Spinal cord (tissue), 10 donors: ENCODE data around the gene PPP1CA. TPM values are rescaled to one million over a fixed set of nuclear protein-coding genes. Genes with fewer than 3 reads are reported as not detected.

ENCODE experiments used
- DNase-seq, 6 donors: peaks; one replicate each; pipeline versions ENCODE4 v3.0.0 to v3.0.0-alpha.2; 2013 to 2015; ENCODE audit warnings: low spot score in 6 of 6, low read depth in 4 of 6
- H3K27ac ChIP-seq: one replicate; pipeline ENCODE4 v1.5.1; 2013; ENCODE audit warnings: low read depth, low read length, control low read depth
- H3K27me3 ChIP-seq: one replicate; pipeline ENCODE4 v1.6.1; 2013; ENCODE audit warnings: low read length; ENCODE audit not compliant: control insufficient read depth, insufficient read depth
- H3K36me3 ChIP-seq: one replicate; pipeline ENCODE4 v1.6.1; 2013; ENCODE audit warnings: low read length; ENCODE audit not compliant: control insufficient read depth, insufficient read depth
- H3K4me1 ChIP-seq: one replicate; pipeline ENCODE4 v1.6.1; 2013; ENCODE audit warnings: low read length; ENCODE audit not compliant: control insufficient read depth, insufficient read depth
- H3K4me3 ChIP-seq: one replicate; pipeline ENCODE4 v1.5.1; 2013; ENCODE audit warnings: low read depth, low read length, control low read depth
- H3K9me3 ChIP-seq: one replicate; pipeline ENCODE4 v1.6.1; 2013; ENCODE audit warnings: low read length; ENCODE audit not compliant: control insufficient read depth, insufficient read depth
- WGBS: methylation state at CpG from one replicate; pipeline ENCODE4 v1.1.5; 2013; ENCODE audit warnings: missing lambda C conversion rate; ENCODE audit not compliant: insufficient coverage; 5-methylcytosine and 5-hydroxymethylcytosine counted together
- polyA plus RNA-seq, 2 donors: library from polyadenylated mRNA; unstranded; fragments of 120-200 nt; gene quantifications; one replicate each; pipeline ENCODE4 v1.2.1, GENCODE V29; 2013; ENCODE audit not compliant: insufficient read length in 2 of 2
- total RNA-seq, 2 donors: library from RNA; depleted of rRNA in 1 of 2; stranded (reverse); fragments of 120-200 nt in 1 of 2; fragments of >200 nt in 1 of 2; gene quantifications; one replicate each; pipeline versions ENCODE4 v1.2.3 to v1.2.4, GENCODE V29; 2013 to 2014
- donor health status: healthy.

PPP1CA gene
- total and polyA plus RNA-seq, 4 donors = 81.2 to 130 (median 117) TPM

DNA sequence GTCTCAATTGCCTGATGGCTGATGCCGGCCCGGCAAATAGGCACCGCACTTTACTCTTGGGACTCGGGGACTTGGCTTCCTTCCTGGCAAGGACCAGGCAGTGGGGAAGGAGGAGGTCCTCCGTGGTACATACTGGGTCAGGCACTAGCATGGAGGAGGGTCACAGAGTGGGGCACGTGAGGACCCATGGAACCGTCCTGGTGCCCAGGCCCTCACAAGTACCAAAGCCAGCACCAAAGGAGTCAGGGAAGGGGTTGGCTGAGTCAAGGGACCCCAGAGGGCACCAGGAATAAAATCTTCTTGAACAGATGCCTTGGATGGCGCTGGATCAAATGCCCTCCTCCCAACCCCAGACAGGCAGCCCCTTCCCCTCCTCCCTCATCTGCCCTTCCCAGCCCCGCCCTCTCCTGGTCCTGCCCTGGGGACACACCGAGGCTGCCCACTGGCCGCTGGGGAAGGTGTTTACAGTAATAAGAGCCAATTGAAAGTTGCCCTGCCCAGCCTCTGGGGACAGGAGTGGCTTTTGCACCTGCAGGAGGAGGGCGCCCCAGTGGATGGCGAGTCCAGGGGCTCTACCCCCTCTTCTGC lies 8.2 kb upstream of the PPP1CA start:
- H3K36me3 ChIP-seq = no peaks in the 10 kb centered on the region
- 42% methylated on average over 9 of the region's 13 CpGs for WGBS
- no peak overlapping the region for H3K4me3 ChIP-seq
- H3K27ac ChIP-seq = no peak overlapping the region
- H3K9me3 ChIP-seq = no peaks in the 10 kb centered on the region
- H3K27me3 ChIP-seq = peaks cover 12% of the 10 kb centered on the region
- peaks cover 37% of the 10 kb centered on the region for H3K4me1 ChIP-seq
- DNase-seq = no peak

DNA sequence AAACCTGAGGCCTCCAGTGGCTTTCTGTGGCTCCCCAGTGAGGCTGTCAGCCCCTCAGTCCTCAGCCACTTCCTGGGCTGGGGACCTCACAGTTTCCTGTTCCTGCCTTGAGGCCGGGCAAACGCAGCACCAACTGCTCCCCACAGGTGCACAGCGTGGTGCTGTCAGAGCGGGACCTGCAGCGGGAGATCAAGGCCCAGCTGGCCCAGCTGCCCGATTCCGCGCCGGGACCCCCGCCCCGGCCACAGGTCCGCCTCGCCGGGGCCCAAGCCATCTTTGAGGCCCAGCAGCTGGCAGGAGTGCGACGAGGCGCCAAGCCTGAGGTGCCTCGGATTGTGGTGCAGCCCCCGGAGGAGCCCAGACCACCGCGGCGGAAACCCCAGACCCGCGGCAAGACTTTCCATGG lies 7.6 kb upstream of the PPP1CA start:
- H3K4me3 ChIP-seq = no peak overlapping the region

DNA sequence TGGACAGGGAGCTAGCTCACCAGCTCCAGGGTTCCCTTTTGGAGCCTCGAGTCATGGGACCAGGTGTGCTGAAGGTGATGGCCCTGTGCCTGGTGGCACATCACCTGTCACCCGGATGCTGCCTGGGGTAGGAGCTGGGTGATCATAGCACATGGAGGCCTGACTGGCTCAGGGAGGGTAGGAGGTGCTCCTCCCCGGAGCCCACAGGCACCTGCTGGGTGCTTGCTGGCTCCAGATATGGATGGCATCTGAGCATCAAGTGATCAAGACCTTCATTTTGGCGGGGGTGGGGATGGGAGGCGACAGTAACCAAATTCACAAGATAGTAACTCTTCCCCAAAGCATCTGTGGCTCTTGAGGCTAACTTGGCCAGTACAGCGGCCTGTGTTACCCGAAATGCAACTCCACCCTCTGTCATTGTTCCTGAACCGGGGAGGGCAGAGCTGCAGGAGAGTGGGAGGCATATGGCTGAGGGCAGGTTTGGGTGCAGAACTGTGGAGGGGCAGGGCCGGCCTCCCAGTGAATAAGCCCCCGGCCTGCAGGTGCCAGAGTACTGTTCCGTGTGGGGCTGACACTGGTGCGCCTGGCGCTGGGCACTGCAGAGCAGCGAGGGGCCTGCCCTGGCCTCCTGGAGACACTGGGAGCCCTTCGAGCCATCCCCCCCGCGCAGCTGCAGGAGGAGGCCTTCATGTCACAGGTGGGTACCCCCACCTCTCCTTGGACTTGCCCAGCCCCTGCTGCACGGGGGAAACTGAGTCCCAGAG lies 7.0 kb upstream of the PPP1CA start:
- Histone ChIP-seq H3K4me3 (no peak overlapping the region), H3K27ac (no peak overlapping the region), H3K4me1 (peaks cover 43% of the 10 kb centered on the region), H3K27me3 (peaks cover 9% of the 10 kb centered on the region), H3K9me3 (no peaks in the 10 kb centered on the region), H3K36me3 (no peaks in the 10 kb centered on the region)
- 88% methylated on average over 17 of the region's 18 CpGs for WGBS
- DNase-seq = no peak

More for the DNA sequence above, 7.6 kb upstream of the PPP1CA start:
- Histone ChIP-seq H3K27me3 (peaks cover 9% of the 10 kb centered on the region), H3K9me3 (no peaks in the 10 kb centered on the region), H3K36me3 (no peaks in the 10 kb centered on the region), H3K27ac (no peak overlapping the region), H3K4me1 (peaks cover 37% of the 10 kb centered on the region)
- WGBS = 79% methylated on average over 24 of the region's 24 CpGs
- no peak for DNase-seq

DNA sequence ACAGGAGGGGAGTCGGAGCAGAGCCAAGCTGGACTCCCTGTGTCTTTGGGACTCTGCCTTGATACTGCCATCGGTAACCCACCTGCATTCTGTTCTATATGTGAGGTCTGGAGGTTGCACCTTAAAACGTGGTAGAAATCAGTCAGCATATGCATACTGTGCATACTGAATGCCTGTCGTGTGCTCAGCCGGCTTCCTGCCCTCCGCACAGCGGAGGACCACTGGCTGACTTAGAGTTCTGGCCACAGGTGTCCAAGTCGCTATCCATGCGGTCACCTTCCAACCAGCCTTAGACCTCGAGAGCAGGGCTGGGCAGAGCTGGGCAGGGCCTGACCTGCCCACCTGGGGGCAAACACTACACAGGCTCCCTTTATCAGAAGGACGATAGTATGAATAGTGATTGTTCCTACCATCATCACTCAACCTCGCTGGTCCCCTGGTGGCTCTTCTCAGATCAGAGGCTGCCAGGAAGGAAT lies 6.1 kb upstream of the PPP1CA start:
- WGBS = 72% methylated on average over 9 of the region's 12 CpGs
- Histone ChIP-seq H3K27me3 (peaks cover 5% of the 10 kb centered on the region), H3K36me3 (no peaks in the 10 kb centered on the region), H3K4me1 (peaks cover 41% of the 10 kb centered on the region), H3K4me3 (no peak overlapping the region), H3K9me3 (no peaks in the 10 kb centered on the region), H3K27ac (no peak overlapping the region)
- no peak for DNase-seq

DNA sequence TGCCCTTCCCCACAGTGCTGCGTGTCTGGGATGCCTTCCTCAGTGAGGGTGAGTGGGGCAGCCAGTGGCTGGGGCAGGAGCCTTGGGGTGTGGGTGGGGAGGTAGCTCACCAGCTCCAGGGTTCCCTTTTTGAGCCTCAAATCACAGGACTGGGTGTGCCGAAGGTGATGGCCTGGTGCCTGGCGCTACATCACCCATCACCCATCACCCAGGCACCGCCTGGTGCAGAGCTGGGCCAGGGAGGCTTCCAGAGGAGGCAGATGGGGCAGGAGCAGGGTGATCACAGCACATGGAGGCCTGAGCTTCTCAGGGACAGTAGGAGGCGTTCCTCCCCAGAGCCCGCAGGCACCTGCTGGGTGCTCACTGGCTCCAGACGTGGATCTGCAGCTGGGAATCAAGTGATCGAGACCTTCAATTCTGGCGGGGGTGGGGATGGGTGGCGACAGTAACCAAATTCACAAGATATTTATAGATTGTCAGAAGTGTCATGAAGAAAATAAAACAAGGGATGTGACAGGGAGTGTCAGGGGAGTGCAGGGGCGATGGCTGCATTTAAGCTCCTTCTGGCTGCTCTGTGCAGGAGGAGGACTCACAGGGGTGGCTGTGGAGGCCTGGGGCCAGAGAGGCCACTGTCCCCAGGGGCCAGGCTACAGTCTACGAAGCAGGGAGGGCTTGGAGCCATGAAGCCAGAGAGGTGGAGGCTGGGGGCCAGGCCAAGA lies 5.5 kb upstream of the PPP1CA start:
- 55% methylated on average over 8 of the region's 12 CpGs for WGBS
- H3K27ac ChIP-seq = no peak overlapping the region
- H3K27me3 ChIP-seq = peaks cover 2% of the 10 kb centered on the region
- peaks cover 46% of the 10 kb centered on the region for H3K4me1 ChIP-seq
- no peak for DNase-seq
- H3K36me3 ChIP-seq = no peaks in the 10 kb centered on the region
- H3K4me3 ChIP-seq = no peak overlapping the region
- no peaks in the 10 kb centered on the region for H3K9me3 ChIP-seq

DNA sequence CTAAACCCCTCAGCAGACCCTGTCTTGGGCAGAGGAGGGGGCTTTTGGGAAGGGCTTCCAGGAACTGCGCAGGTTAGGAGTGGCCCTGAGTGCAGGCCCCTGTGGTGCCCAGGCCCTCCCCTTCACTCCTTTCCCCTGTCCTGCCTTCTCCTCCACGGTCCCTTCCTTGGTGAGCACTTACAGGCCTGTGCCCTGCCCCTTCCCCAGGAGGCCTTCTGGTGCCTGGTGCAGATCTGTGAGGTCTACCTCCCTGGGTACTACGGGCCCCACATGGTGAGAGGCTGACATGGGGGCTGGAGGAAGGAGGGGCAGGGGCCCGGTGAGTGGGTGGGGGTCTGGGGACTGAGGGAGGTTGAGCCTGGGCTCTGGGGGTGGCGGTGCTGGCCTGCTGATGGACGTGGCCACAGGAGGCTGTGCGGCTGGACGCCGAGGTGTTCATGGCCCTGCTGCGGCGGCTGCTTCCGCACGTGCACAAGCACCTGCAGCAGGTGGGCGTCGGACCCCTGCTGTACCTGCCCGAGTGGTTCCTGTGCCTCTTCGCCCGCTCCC lies 4.8 kb upstream of the PPP1CA start:
- H3K27me3 ChIP-seq = no peaks in the 10 kb centered on the region
- H3K9me3 ChIP-seq = no peaks in the 10 kb centered on the region
- H3K4me3 ChIP-seq = no peak overlapping the region
- H3K4me1 ChIP-seq = peaks cover 48% of the 10 kb centered on the region
- WGBS = 86% methylated on average over 17 of the region's 18 CpGs
- DNase-seq = no peak
- no peak overlapping the region for H3K27ac ChIP-seq
- no peaks in the 10 kb centered on the region for H3K36me3 ChIP-seq

DNA sequence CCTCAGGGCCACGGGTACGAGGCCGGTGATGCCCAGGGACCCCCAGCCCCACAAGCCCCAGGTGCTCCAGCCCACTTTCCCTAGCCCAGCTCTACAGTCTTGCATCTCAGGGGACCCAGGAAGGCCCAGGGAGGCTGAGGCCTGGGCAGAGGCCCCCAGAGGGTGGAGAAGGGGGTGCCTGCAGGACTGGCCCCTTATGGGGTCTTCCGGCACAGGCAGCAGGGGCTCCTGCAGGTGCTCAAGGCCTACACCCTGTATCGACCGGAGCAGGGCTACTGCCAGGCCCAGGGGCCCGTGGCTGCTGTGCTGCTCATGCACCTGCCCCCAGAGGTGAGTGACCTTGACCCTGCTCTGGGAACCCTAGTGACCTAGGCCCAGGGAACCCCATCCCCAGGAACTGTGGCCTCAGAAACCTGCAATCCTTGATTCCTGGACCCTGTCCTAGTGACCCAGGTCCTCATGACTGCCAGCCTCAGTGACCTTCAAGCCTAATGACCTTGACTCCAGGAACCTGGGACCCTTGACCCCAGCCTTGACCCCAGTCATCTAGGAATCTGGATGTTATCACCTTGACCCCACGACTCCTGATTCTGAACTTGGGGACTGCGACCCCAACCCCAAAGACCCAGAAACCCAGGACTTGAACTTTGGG lies 4.2 kb upstream of the PPP1CA start:
- 88% methylated on average over 9 of the region's 9 CpGs for WGBS
- peaks cover 49% of the 10 kb centered on the region for H3K4me1 ChIP-seq
- DNase-seq = no peak
- no peaks in the 10 kb centered on the region for H3K9me3 ChIP-seq
- no peak overlapping the region for H3K4me3 ChIP-seq
- no peak overlapping the region for H3K27ac ChIP-seq
- H3K36me3 ChIP-seq = peaks cover 3% of the 10 kb centered on the region
- no peaks in the 10 kb centered on the region for H3K27me3 ChIP-seq

DNA sequence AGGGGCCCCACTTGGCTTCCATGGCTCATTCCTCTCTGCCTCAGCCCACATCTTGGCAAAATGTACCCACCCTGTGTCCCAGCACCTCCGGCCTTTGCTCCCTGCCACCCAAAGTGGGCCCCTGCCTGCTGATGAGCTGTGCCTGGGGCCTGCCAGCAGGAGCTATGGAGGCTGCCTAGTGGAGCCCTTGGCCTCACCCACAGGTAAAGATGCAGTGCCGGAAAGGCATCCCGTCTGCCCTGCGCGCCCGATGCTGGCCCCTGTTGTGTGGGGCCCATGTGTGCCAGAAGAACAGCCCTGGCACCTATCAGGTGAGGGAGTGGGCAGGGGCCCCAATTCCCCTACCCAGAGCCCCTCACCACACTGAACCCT lies 3.5 kb upstream of the PPP1CA start:
- Histone ChIP-seq H3K4me1 (peaks cover 49% of the 10 kb centered on the region), H3K27ac (no peak overlapping the region), H3K36me3 (peaks cover 7% of the 10 kb centered on the region), H3K4me3 (no peak overlapping the region), H3K9me3 (no peaks in the 10 kb centered on the region), H3K27me3 (no peaks in the 10 kb centered on the region)
- DNase-seq = no peak
- WGBS = 87% methylated on average over 6 of the region's 6 CpGs

DNA sequence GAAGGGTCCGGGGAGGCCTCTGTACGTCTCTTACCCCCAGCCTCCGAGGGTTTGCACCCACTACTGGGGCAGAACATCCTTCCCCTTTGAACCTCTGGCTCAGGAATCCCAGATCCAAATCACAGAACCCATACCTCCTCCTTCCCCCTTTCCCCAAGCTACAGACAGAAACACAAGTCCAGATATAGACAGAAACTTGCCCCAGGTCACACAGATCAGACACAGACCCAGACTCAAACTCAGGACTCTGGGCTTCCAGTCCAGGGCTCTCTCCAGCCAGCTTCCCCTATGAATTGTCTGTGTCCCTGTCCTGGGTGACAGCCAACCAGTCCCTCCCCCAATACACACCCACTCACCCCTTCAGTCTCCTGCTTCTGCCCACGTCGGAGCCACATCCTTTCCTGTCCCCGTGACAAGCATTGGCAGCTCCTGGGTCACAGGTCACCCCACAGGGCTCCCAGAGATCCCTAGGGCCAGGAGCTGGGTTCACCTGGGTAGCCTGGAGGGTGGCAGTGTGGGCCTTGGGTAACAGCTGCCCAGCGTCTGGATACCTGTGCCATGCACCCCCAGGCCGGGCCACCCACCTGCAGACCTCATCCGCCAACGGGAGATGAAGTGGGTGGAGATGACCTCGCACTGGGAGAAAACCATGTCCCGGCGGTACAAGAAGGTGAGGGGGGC lies 3.0 kb upstream of the PPP1CA start:
- WGBS = 73% methylated on average over 12 of the region's 13 CpGs
- Histone ChIP-seq H3K36me3 (peaks cover 10% of the 10 kb centered on the region), H3K9me3 (no peaks in the 10 kb centered on the region), H3K27ac (no peak overlapping the region), H3K27me3 (no peaks in the 10 kb centered on the region), H3K4me3 (no peak overlapping the region), H3K4me1 (peaks cover 49% of the 10 kb centered on the region)
- DNase-seq = no peak
